Hepatic stellate cell (primary cell): Measurements from ENCODE around the gene LCMT1.
"Not testable (repeated sequence)": the region's sequence is repeated elsewhere in the genome, so short reads cannot be mapped to it uniquely, and the experiment has no call there.

ENCODE experiments used
- DNase-seq: peaks from one replicate; pipeline ENCODE4 v3.0.0; 2011; ENCODE audit warnings: low spot score

LCMT1 gene

DNA sequence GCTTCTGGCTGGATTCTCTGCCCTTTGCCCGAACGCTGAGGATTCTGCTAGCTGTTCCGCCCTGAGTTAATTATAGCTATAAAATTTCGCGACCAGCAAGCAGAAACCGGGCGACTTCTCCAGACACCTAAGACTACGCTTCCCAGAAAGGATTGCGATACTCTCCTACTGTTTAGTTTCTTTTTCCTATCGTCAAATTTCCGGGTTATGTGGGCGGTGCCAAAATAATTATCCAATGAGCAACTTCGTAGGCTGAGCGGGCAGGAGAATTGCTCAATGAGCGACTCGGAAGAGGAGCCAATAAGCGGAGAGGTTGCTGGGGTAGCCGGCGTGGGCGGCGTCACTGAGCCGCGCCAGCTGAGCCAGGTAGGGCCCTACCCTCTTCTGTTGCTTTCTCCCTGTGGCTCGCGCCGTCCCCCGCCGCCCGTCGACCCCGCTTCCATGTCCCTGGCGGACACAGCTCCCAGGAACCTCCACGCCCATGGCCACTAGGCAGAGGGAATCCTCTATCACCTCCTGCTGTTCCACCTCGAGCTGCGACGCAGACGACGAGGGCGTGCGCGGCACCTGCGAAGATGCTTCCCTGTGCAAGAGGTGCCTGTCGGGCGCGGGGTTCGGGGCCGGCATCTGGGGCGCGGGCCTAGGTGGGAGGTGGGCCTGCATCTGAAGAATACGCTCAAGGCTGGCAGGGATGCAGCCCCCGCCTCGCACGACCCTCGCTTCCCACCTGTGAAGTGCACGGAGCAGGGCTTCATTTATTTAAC lies at the start of gene LCMT1:
TSS of gene LCMT1 (plus strand) at position 340 of the 764 bp plus-strand sequence. CDS start at position 482, 142 bp downstream.
- DNase-seq, result peak; percentile 98

DNA sequence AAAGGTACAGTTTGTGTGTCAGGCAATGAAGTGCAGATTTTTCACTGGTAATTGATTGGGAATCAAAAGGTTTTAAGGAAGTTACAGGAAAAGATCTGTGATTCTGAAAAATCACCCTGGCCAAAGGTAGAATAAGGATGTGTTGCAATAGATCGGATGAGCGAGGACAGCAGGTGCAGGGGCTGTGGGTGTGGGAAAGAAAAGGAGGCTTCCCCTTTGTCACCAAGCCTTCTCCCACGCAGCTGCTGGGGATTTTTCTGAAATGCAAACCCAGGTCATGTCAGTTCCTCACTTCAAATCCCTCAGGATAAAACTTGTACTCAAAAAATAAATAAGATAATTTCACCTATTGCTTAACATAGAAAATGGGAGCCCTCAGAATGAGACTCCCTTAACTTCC lies 48.4 kb upstream of the LCMT1 start:
- no peak for DNase-seq

DNA sequence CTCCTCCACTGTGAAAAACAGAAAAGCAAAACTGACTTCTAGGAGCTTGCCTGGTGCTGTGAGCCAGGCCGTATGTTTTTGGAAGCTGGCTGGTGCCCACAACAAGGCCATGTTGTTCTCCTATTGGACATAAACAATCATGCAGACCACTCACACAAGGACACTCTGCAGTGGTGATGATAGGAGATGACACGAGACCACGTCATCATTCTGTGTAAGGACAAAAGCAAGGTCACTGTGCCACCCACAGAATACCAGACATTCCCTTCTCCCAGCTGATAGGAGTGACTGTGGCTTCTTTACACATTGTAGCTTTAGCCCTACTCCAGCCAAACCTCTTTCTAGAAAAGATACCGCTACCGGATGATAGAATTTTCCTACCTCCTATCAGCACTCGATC lies 47.7 kb upstream of the LCMT1 start:
- DNase-seq, result peak; percentile 79

DNA sequence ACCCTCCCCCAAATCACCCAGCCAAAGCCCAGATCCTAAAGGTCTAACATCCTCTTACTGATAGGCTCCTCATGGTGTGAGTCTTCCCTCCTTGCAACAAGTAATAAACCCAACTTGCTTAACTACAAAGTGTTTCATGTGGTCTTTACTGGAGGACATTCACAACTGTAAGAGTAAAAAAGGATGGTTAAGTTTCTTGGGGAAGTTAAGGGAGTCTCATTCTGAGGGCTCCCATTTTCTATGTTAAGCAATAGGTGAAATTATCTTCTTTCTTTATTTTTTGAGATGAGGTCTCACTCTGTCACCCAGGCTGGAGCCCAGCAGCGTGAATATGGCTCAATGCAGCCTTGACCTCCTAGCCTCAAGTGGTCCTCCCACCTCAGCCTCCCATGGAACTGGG lies 47.3 kb upstream of the LCMT1 start:
- DNase-seq, result not testable (repeated sequence)

DNA sequence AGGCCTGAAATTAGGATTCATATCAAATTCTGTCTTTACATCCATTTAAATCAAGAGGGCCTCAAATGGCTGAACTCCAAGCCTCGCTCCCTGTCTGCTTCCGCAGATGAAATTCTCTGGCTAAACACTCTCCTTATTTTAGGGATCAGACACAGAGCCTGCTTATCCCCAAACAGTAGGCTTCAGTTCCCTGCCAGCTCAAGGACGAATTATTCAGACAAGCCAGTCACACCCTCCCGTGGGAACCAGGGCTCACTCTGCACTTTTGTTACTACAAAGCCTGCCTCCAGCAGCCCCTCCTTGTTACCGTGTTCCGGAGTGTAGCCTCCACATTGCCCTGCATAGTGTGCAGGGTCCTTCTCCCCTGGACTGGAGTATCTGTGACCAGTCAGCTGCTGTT lies 46.6 kb upstream of the LCMT1 start:
- DNase-seq, result peak; percentile 46

DNA sequence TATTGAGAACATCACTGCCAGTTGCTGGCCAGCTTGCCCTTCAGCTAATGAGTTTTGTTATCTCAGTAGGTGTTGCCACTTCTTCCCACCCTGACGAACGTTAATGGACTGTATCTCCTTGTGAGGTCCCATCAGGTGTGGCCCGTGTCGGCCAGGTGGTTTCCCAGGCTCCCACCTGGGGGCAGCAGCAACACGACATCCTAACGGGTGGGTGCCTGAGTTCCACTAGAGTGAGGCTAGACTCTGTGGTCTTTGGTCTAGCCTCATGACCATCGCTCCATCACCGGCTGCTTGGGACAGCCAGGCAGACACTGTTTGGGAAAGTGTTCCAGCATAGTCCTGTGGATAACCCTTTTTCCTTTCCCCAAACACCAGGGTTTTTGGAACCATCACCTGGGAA lies 45.6 kb upstream of the LCMT1 start:
- DNase-seq, result no peak

DNA sequence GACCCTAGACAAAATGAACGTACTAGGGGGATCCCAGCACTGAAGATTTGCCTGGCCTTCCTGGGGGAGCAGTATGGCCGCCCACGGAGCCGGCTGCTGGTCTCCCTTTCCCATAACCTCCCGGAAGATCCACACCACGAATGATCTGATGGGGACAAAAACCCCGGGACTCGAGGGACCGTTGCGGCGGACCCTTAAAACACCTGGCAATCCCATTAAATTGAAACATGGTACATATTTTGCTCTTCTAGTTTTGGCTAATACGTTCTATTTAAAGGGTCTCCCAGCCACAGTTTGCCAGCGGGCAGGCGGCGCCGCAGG lies 45.2 kb upstream of the LCMT1 start:
- no peak for DNase-seq

DNA sequence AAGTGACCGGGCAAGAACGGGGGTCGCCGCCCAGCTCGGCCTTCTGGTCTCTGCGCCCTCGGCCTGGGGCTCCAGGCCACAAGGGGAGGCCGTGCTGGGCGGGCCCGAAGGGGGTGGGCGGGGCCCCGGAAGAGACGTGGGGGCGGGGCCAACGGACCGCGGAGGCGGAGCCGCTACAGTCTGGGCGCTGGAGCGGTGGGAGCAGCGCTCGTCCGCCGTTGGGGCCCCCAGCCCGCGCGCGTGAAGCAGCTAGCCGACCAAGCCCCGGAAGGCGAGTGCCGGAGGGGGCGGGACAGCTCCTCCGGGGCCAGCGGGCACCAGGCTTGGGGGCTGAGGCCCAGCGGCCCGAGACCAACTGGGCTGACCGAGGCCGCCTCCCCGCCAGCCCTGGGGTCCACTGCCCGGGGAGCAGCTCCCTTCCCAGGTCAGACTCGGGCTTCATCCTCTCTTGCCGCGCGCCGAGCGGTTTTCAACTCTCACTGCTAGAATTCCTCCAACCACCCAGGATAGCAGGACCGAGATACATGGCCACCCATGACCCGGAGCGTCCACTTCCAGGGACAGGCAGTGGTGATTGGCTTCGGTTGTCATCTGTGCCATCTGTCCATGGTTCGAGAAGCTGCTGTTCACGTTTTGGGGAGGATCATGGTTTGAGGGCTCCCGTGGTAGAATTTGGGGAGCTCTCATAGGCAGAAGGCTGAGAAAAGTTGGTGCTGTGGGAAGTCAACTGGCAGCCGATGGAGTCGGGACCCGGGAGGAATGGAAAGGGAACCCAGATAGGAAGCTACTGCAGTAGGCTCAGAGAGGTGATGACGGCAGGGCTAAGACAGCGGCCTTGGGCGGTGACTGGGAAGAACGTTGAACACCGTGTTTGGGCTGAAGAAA lies 44.6 kb upstream of the LCMT1 start:
- peak; percentile 87 for DNase-seq

DNA sequence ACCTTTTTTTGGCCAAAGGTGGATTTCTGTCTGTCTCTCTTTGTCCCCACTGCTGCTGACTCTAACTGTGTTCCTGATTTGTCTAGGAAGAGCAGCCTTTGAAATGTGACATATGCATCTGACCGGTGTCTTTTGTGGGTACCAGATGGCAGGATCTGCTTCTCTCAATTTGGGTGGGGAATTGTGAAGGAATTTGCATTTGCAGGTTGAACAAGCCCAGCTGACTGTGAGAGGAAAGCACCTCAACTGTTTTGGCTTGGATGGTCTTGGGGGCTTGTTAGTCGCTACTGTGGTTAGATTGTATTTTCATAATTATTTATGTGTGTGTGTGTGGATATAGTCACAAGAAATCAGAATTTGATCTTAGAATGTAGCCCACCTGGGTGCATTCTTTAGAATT lies 37.7 kb upstream of the LCMT1 start:
- DNase-seq, result no peak

DNA sequence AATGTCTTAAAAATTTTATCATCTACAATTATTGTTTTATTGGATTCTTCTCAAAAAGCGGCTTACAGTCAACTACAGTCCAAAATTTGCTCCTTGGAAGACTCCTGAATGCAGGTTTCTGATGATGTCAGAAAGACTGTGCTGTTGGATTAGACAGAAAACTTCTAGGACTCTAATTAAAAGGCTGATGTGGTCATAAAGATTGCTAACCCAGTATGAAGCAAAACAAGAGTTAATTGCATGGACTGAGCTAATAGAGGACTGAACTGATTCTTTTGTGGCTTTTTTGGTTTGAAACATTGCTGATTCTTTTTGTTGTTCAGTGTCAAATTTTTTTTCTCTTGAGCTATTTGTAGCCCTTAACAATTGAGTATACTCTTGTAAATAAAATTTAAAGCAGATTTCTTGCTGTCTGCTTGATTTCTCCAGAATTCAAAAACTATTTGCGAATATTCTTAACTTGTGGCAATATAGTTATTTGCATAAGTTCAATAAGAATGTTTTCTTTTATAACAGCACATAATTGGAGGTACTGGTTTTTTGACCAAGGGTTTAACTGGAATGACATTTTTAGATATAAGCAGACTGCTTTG lies 33.1 kb upstream of the LCMT1 start:
- DNase-seq, result no peak

DNA sequence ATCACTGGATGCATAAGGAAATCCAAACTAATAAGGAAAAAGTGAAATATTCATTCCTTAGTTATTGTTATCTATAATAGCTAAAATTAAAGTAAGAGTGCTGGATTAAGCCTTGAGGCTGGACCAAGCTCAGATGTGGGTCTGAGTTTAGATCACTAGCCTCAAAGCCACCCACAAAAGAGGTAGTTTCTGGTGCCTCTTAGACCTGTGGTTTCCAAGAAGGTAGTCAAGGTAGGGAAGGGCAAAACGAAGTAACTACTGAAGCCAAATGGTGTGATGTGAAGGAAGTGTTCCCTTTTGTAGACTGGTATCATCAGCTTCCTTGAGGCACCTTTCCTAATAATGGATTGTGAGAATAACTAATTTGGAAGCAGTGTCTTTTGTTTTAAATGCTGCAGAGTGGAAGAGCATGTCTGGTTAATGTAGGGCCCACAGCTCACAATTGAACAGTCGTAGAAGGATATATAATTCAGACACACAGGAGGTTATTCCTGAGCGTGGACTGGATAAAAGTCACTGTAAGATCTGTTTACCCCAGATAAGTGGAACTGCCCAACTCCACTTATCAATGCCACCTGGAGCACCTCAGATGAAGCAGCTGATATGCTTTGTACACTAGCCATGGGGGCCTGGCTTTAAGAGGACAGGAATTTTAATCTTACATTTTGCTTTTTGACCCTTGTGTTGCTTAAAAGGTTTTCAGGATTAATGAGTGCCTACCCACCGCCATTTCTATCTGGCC lies 31.7 kb upstream of the LCMT1 start:
- DNase-seq, result no peak

DNA sequence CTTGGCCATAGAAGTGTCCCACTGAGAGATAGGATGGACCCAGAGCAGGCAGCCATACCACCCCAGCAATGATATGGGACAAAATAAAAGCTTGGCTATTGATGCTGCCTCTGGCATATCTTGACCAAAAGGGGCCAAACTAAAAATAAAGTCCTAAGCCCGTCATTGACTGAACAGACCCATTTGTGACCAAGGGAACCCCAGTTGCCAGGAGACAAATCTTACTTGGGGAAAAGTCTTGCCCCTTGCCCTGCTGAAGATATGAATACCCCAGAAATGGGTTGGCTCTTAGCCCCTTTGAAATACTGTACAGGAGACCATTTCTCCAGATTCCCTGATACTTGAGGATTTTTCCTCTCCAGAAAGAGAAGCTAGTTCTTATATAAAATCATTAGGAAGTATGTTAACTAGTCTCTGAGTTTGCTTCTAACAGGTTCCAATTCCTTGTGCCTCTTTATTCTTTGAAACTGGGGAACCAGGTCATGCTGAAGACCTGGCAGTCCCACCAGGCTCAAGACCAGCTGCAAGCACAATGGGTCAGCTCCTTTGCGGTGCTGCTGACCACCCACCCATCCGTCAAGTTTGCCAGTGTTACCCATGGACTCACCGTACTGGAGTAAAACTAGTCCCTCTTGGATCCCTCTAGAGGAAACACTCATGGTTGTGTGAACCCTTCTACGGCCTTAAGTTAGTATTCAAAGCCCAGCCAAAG lies 31.0 kb upstream of the LCMT1 start:
- no peak for DNase-seq

DNA sequence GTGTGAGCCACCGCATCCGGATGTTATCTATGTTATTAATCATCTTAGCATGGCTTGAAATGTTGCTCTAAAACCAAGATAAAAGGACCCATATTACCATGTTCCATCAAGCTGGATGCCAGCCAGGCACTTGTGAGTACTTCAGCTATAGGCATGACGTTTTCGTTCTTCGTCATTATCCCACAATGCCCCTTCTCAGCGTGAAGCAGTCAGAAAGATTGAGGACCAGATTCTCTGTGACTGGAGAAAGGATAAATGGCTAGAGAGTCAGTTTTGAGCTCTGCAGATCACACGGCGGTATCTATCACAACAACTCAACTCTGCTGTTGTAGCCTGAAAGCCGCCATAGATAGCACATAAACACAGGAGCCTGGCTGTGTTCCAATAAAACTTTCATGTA lies 29.8 kb upstream of the LCMT1 start:
- no peak for DNase-seq

DNA sequence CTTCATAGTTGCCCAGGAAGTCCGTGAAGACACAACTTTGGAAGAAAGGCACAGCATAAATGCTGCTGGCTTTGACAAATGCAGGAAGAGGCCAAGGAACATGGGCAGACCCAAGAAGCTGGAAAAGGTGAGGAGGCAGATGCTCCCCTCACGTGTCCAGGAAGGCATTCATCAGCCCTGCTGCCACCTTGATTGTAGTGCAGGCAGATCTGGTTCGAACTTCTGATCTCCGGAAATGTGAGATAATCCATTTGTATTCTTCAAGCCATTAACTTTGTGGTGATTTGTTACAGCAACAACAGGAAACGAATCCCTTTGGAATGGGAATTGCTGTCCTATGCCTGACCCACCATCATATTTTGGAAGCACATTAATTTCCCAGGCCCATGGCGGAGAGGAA lies 28.5 kb upstream of the LCMT1 start:
- DNase-seq, result no peak

DNA sequence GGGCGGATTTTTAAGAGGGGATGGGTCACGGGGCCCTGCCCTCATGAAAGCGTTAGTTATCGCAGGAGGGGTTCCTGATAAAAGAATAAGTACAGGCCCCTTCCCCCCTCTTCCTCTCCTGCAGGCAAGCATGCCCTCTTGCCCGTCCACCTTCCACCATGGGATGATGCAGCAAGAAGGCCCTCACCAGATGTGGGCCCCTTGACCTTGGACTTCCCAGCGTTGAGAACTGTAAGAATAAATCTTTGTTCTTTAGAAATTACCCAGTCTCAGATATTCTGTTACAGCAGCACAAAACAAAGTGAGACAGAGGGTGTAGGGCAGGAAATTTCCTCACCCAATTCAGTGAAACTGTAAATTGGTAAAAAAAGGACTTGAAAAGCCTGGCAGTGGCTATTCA lies 27.8 kb upstream of the LCMT1 start:
- no peak for DNase-seq

DNA sequence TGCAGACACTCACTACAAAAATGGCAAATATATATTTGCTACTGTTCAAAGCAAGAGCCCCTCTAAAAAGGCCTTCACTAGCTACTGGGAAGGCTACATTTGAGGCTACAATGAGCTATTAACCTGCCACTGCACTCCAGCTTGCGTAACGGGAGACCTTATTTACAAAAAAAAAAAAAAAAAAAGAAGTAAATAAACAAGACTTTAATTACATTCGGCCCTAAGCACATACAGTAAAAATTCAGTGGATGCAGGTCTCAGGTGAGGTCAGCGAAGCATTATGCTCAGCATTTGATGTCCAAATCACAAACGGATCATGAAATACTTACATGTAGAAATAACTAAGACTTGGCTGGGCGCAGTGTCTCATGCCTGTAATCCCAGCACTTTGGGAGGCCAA lies 26.7 kb upstream of the LCMT1 start:
- no peak for DNase-seq

DNA sequence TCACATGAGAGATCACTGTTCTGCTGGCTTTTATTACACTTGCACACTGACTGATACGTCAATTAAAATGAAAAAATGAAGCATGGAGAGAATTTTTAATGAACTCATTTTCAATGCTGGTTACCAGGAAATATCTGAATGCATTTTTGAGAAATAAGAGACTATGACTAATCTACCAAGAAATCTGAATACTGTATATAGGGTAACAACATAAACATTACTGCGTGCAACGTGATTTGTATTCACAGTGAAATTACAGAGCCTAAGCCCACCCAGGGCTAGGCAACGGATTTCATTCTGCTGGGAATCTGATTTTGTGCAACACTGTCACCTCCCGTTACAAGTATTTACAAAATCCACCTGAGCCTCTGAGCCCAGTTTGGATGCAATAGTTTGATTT lies 23.8 kb upstream of the LCMT1 start:
- no peak for DNase-seq

DNA sequence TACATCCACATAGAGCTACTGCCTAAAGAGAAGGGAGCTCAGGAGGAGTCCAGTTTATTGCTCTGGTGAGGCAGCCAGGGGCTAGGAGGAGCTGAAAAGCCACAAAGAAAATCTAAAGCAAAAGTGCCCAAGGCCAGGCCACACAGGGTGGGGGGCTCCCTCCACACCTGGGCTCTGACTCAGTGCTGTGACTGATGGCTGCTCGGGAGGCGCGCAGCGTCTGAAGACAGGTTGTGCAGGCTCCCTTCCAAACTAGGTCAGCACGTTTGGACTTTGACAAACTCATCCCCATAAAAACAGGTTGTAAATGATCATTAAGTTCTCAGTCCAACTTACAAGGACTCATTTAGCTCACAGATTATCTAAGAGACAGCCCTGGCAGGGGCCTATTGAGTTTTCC lies 22.2 kb upstream of the LCMT1 start:
- DNase-seq, result no peak

DNA sequence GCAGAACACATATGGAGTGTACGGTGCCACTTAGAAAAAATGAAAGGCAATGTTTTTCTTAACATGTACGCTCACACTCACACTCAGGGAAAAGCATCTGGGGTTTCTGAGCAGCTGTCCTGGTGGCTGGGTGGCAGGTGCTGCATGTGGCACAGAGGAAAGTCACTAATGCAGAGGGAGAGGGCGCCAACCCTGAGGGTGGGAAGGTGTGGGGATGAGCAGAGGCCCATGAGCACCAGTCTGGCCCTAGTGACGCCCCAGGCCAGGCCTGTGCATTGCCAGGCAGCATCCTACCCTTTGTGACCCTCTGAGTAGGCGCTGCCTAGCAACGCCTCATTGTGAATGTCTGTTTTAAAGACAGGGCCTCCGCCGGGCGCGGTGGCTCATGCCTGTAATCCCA lies 19.1 kb upstream of the LCMT1 start:
- no peak for DNase-seq

DNA sequence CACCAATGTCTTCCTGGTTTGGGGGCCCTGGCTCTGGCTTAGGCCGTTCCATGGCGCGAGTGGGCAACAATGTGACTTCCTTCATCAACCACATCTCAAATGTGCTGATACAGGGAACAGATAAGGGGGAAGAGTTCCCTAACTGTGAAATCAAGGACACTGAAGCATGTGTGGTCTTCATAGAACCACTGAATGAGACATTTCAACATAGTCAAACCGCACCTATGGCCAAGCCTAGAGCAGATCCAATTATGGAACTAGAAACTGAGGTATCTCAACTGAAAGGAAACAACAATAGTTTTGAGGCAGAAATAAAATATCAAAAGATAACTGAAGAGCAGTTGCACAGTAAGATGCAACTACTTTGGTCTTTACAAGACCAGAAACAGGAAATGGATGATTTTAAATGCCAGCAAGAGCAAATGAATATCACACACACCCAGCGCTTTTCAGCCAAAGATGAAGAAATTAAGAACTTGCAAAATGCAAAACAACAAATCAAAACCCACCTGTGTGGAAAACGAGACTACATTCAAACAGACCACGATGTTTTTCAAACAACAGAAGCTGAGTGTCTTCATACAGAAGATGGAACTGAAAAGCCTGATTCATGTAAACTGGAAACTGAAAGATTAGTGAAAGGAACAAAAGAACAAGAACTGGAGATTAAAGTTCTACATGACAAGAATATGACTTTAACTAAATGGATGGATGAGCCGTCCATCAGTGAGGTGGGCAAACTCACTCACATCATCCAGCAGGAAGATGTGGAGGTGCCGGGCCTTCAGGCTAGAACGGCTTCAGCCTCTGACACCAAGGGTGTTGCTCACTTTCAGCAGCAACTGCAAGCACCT lies 18.1 kb upstream of the LCMT1 start:
- no peak for DNase-seq

DNA sequence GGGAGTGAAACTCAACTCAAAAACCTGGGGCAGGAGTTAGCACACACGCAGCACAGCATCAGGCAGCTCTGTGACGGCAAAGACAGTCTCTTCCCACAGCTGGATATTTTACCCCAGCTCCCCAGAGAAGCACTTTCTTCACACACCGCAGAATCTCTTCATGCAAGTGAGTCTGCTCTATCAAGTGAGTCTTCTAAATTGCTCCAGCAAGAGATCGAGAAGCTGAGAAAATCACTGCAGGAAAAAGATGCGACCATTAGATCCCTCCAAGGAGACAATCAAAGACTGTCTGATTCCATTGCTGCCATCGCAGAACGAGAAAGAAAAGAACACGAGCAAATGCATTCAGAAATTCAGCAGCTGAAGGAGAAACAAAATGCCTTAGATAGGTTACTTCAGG lies 16.9 kb upstream of the LCMT1 start:
- DNase-seq, result no peak
